HepG2 (cell line): Measurements from ENCODE around the gene SUN5. TPM values are rescaled to one million over a fixed set of nuclear protein-coding genes. Genes with fewer than 3 reads are reported as not detected.
A peak's percentile ranks its signal among the peaks of the same experiment; 100 is the strongest.

Experiments used
- ATF1 ChIP-seq: IDR thresholded peaks from 2 replicates; pipeline ENCODE4 v1.6.1; 2016; ENCODE audit warnings: mild to moderate bottlenecking, control low read depth
- GATAD1 ChIP-seq: IDR thresholded peaks from 2 replicates; pipeline ENCODE4 v1.6.1; 2016; ENCODE audit warnings: missing genetic modification reagents, missing compliant biosample characterization
- HDAC2 ChIP-seq: sonication (generic); formaldehyde crosslinking; IDR thresholded peaks from 2 replicates; pipeline ENCODE4 v1.4.0; 2020; ENCODE audit warnings: missing genetic modification reagents
- NBN ChIP-seq: fragments of 450-650 bp; conservative IDR thresholded peaks from 2 replicates; pipeline ENCODE4 v1.6.1; 2017
- NFYC ChIP-seq: IDR thresholded peaks from 2 replicates; pipeline ENCODE4 v1.6.1; 2016; ENCODE audit warnings: missing genetic modification reagents, missing compliant biosample characterization
- RAD51 ChIP-seq: fragments of 450-650 bp; IDR thresholded peaks from 2 replicates; pipeline ENCODE4 v1.6.1; 2016; ENCODE audit warnings: borderline replicate concordance
- RARA ChIP-seq: IDR thresholded peaks from 2 replicates; pipeline ENCODE4 v1.6.1; 2016; ENCODE audit warnings: missing genetic modification reagents, missing compliant biosample characterization
- SAP130 ChIP-seq: IDR thresholded peaks from 2 replicates; pipeline ENCODE4 v1.6.1; 2016; ENCODE audit warnings: low read depth
- SCMH1 ChIP-seq: sonication (generic); formaldehyde crosslinking; IDR thresholded peaks from 2 replicates; pipeline ENCODE4 v1.9.0; 2021; ENCODE audit warnings: missing genetic modification reagents, mild to moderate bottlenecking, borderline replicate concordance
- TAF15 ChIP-seq: fragments of 200-400 bp; formaldehyde crosslinking; IDR thresholded peaks from one replicate; pipeline ENCODE4 v1.6.1; 2018; ENCODE audit warnings: mild to moderate bottlenecking, low read depth, low read length; ENCODE audit not compliant: poor library complexity, severe bottlenecking
- TCF12 ChIP-seq, 2 experiments: fragments of 450-650 bp in 1 of 2; sonication (generic) in 1 of 2; formaldehyde crosslinking in 1 of 2; IDR thresholded peaks; 2 replicates each; pipeline versions ENCODE4 v1.6.1 to v1.8.0; 2017 to 2022; ENCODE audit warnings: antibody characterized with exemption in 1 of 2, mild to moderate bottlenecking in 1 of 2, missing genetic modification reagents in 1 of 2, moderate library complexity in 1 of 2
- ZFP1 ChIP-seq: IDR thresholded peaks from 2 replicates; pipeline ENCODE4 v1.6.1; 2016
- ZFP36L2 ChIP-seq: sonication (generic); formaldehyde crosslinking; IDR thresholded peaks from 2 replicates; pipeline ENCODE4 v1.4.0; 2020; ENCODE audit warnings: missing genetic modification reagents
- ZNF564 ChIP-seq: sonication (generic); formaldehyde crosslinking; IDR thresholded peaks from 2 replicates; pipeline ENCODE4 v1.8.1; 2023; ENCODE audit warnings: mild to moderate bottlenecking, missing genetic modification reagents
- ZNF607 ChIP-seq: sonication (generic); formaldehyde crosslinking; IDR thresholded peaks from 2 replicates; pipeline ENCODE4 v1.5.1; 2020; ENCODE audit warnings: missing genetic modification reagents, mild to moderate bottlenecking, borderline replicate concordance
- ZNF841 ChIP-seq: sonication (generic); formaldehyde crosslinking; IDR thresholded peaks from 2 replicates; pipeline ENCODE4 v1.8.1; 2023; ENCODE audit warnings: missing genetic modification reagents, borderline replicate concordance
- ZNF850 ChIP-seq: sonication (generic); formaldehyde crosslinking; conservative IDR thresholded peaks from 2 replicates; pipeline ENCODE4 v1.9.0; 2021; ENCODE audit warnings: mild to moderate bottlenecking, missing genetic modification reagents
- polyA plus RNA-seq, 8 experiments: library from polyadenylated mRNA; depleted of rRNA in 3 of 8; stranded (reverse) in 7 of 8; unstranded in 1 of 8; fragments of >200 nt; fragmentation: Illumina TruSeq in 4 of 8; extraction: Trizol in 4 of 8; gene quantifications; 2 replicates each; pipeline versions ENCODE4 v1.2.1 to v1.2.3, GENCODE V29; 2011 to 2016; ENCODE audit warnings: low read depth in 4 of 8, missing spikeins in 1 of 8, mixed read lengths in 1 of 8; ENCODE audit not compliant: insufficient read depth in 1 of 8
- total RNA-seq, 5 experiments: library from RNA; depleted of rRNA; stranded (reverse); fragments of >200 nt; fragmentation: Illumina TruSeq; extraction: Trizol; gene quantifications; 2 replicates each; pipeline ENCODE4 v1.2.3, GENCODE V29; 2016; ENCODE audit warnings: low read depth in 1 of 5
- TF ChIP-seq, protein P1 (sequence below): sonication (generic); formaldehyde crosslinking; IDR thresholded peaks from 2 replicates; pipeline ENCODE4 v1.4.0; 2020; ENCODE audit warnings: missing genetic modification reagents
- TF ChIP-seq, protein P2 (sequence below), 2 experiments: fragments of 450-650 bp in 1 of 2; sonication (generic) in 1 of 2; formaldehyde crosslinking; IDR thresholded peaks; 2 replicates each; pipeline versions ENCODE4 v1.5.0 to v1.8.0; 2020 to 2022; ENCODE audit warnings: mild to moderate bottlenecking in 1 of 2, missing genetic modification reagents in 1 of 2
- TF ChIP-seq, protein P3 (sequence below): sonication (generic); formaldehyde crosslinking; IDR thresholded peaks from 2 replicates; pipeline ENCODE4 v1.5.0; 2020; ENCODE audit warnings: mild to moderate bottlenecking, missing genetic modification reagents
- TF ChIP-seq, protein P4 (sequence below): sonication (generic); formaldehyde crosslinking; IDR thresholded peaks from 2 replicates; pipeline ENCODE4 v1.4.0; 2020; ENCODE audit warnings: missing genetic modification reagents

The SUN5 gene
- total and polyA plus RNA-seq, 2 of the 13 experiments (the other 11 are each of a cell fraction or from before 2014, with no cell fraction given): not detected

DNA sequence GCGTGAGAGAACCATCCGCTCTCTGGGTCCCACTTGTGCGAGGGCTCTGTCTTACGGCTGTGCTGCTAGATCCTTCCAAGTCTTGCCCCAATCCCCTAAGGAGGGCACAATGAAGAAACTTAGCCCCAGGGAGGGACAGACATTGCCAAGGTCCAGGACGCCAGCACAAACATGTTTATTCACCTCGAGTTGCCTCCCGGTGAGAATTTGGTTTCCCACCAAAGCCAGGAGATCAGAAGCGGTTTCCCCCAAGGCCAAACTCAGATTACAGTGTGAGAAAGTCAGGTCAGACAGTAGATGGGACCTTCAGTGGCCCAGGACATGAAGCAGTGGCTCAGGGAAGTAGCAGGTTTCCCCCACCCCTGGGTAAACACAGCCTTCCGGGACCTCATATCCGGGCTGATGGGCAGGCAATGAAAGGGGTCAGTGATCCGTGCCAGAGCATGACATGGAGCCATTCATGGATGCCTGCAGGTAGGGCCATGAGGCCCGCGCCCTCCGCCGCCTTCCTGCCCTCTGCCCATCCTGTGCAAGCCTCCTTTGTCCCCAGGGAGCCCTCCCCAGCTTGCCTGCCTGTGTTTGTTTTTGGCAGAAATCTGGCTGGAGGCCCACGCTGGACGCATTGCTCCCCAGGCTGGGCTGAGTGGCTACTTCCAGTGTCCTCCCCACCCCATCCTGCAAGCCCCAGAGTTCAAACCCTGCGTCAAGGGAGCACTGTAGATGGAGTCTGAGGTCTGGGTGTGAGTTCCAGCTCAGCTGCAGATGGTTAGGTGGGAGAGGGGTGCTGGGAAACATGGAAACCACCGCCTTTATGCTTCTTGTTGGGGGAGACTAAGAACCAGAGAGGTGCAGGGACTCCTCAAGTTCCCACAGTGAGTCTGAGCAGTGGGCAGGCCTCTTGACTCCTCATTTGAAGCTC is 5.2 kb upstream of the SUN5 start (continued):
- peak; percentile 98 for TF ChIP-seq RARA (CRISPR knock-in tag)
- TF ChIP-seq ZNF850 (CRISPR knock-in tag): peak; percentile 86; the same call in 1 of the 2 replicates
- TF ChIP-seq GATAD1 (CRISPR knock-in tag): peak; percentile 76
- TF ChIP-seq ZFP36L2 (CRISPR knock-in tag): no peak
- no peak for TF ChIP-seq ATF1
- TF ChIP-seq SAP130 (CRISPR knock-in tag): peak; percentile 97
- TF ChIP-seq RAD51: no peak
- peak; percentile 96 for TF ChIP-seq TAF15
- no peak for TF ChIP-seq SCMH1 (CRISPR knock-in tag)
- peak; percentile 39; the same call in 1 of the 2 replicates for TF ChIP-seq NFYC (CRISPR knock-in tag)
- TF ChIP-seq, protein P1, sequence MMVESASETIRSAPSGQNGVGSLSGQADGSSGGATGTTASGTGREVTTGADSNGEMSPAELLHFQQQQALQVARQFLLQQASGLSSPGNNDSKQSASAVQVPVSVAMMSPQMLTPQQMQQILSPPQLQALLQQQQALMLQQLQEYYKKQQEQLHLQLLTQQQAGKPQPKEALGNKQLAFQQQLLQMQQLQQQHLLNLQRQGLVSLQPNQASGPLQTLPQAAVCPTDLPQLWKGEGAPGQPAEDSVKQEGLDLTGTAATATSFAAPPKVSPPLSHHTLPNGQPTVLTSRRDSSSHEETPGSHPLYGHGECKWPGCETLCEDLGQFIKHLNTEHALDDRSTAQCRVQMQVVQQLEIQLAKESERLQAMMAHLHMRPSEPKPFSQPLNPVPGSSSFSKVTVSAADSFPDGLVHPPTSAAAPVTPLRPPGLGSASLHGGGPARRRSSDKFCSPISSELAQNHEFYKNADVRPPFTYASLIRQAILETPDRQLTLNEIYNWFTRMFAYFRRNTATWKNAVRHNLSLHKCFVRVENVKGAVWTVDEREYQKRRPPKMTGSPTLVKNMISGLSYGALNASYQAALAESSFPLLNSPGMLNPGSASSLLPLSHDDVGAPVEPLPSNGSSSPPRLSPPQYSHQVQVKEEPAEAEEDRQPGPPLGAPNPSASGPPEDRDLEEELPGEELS (CRISPR knock-in tag): peak; percentile 95
- TF ChIP-seq ZNF607: peak; percentile 73; the same call in 1 of the 2 replicates
- TF ChIP-seq ZNF841 (CRISPR knock-in tag): no peak
- TF ChIP-seq, protein P2, sequence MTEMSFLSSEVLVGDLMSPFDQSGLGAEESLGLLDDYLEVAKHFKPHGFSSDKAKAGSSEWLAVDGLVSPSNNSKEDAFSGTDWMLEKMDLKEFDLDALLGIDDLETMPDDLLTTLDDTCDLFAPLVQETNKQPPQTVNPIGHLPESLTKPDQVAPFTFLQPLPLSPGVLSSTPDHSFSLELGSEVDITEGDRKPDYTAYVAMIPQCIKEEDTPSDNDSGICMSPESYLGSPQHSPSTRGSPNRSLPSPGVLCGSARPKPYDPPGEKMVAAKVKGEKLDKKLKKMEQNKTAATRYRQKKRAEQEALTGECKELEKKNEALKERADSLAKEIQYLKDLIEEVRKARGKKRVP (CRISPR knock-in tag; IDR thresholded peaks at IDR 0.05): peak in 1 of 2 experiments; percentile 94; a peak in 2 of 4 replicates
- TF ChIP-seq TCF12 (IDR thresholded peaks at IDR 0.05): no peak
- TF ChIP-seq TCF12 (CRISPR knock-in tag; IDR thresholded peaks at IDR 0.05): peak; percentile 88; the same call in 1 of the 2 replicates
- TF ChIP-seq ZNF564 (CRISPR knock-in tag): peak; percentile 88
- peak; percentile 97 for TF ChIP-seq ZFP1 (CRISPR knock-in tag)
- peak; percentile 99 for TF ChIP-seq HDAC2 (CRISPR knock-in tag)
- TF ChIP-seq, protein P3, sequence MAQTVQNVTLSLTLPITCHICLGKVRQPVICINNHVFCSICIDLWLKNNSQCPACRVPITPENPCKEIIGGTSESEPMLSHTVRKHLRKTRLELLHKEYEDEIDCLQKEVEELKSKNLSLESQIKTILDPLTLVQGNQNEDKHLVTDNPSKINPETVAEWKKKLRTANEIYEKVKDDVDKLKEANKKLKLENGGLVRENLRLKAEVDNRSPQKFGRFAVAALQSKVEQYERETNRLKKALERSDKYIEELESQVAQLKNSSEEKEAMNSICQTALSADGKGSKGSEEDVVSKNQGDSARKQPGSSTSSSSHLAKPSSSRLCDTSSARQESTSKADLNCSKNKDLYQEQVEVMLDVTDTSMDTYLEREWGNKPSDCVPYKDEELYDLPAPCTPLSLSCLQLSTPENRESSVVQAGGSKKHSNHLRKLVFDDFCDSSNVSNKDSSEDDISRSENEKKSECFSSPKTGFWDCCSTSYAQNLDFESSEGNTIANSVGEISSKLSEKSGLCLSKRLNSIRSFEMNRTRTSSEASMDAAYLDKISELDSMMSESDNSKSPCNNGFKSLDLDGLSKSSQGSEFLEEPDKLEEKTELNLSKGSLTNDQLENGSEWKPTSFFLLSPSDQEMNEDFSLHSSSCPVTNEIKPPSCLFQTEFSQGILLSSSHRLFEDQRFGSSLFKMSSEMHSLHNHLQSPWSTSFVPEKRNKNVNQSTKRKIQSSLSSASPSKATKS (CRISPR knock-in tag): peak; percentile 95; the same call in 1 of the 2 replicates
- TF ChIP-seq NBN: no peak
- TF ChIP-seq, protein P4, sequence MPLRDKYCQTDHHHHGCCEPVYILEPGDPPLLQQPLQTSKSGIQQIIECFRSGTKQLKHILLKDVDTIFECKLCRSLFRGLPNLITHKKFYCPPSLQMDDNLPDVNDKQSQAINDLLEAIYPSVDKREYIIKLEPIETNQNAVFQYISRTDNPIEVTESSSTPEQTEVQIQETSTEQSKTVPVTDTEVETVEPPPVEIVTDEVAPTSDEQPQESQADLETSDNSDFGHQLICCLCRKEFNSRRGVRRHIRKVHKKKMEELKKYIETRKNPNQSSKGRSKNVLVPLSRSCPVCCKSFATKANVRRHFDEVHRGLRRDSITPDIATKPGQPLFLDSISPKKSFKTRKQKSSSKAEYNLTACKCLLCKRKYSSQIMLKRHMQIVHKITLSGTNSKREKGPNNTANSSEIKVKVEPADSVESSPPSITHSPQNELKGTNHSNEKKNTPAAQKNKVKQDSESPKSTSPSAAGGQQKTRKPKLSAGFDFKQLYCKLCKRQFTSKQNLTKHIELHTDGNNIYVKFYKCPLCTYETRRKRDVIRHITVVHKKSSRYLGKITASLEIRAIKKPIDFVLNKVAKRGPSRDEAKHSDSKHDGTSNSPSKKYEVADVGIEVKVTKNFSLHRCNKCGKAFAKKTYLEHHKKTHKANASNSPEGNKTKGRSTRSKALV (CRISPR knock-in tag): no peak
